ENCODE results near the gene ECE1.
"Not testable (repeated sequence)": the region's sequence is repeated elsewhere in the genome, so short reads cannot be mapped to it uniquely, and the experiment has no call there.

ECE1 gene

DNA sequence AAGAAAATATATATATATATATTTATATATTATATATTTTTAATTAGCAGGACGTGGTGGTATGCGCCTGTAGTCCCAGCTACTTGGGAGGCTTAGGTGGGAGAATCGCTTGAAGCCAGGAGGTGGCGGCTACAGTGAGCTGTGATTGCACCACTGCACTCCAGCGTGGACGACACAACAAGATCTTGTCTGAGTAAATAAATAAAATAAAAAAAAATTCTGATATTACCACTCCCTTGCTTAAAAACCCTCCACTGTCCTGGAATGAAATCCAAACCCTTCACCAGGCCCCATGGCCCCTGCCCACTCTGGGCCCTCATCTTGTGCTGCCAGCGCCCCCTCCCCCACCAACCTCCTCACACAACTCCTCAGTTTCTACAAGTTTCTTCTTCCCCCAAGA, 1.7 kb upstream of the ECE1 start:
- no peak for DNase-seq (ENCODE audit: low spot score)

DNA sequence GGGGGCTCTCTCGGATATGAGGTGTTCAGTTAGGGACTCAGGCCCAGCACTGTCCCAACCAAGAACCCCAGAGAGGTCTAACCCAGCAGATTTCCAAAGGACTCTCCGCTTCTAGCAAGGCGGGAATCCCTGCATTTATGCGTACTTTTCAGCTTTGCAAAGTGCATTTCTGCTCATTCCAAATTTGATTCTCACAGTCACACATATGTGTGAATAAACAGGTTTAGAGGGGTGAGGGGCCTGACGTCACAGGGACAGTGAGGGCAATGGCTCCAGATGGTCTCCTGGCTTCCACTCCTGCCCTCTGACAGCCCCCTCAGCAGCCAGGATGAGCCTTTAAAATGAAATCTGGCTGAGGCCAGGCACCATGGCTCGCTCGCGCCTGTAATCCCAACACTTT, 921 bp upstream of the ECE1 start:
- no peak for DNase-seq (ENCODE audit: low spot score)

DNA sequence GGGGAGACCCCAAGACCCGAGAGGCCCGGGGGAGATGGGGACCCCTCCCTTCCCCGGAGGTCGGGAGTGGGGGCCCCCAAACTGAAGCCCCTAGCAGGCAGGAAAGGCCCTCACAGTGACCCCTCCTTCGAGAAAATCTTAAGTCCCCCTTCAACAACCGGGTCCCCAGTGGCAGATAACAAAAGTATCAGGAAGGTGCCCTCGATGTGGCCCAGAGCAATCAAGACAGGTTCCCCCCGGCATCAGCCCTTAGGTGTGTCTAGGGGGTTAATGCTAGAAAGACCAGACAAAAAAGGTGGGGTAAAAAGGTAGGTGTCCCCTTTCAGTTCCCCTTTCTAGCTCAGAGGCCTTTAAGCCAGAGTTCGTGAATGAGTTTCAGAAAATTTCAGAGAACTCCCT, 282 bp upstream of the ECE1 start:
- no peak for DNase-seq (ENCODE audit: low spot score)

DNA sequence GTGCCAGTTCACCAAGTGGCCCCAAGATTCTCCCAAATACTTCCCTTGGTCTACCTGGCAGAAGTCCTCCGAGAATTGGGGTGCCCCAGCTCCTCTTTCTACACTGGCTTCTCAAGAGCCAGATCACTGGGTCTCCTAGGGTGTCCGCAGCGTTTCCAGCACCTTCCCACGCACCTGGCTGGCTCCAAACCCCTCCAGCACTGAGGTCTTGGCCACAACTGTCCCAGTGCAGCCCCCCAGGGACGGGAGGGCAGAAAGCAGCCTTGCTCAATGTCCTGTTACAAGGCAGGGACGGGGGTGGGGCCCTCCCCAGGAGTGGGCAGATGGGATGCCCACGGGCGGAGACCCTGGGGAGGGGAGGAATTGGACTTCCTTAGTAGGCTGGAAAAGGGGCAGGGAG, 1.1 kb downstream of the ECE1 start:
- DNase-seq (ENCODE audit: low spot score) = no peak

DNA sequence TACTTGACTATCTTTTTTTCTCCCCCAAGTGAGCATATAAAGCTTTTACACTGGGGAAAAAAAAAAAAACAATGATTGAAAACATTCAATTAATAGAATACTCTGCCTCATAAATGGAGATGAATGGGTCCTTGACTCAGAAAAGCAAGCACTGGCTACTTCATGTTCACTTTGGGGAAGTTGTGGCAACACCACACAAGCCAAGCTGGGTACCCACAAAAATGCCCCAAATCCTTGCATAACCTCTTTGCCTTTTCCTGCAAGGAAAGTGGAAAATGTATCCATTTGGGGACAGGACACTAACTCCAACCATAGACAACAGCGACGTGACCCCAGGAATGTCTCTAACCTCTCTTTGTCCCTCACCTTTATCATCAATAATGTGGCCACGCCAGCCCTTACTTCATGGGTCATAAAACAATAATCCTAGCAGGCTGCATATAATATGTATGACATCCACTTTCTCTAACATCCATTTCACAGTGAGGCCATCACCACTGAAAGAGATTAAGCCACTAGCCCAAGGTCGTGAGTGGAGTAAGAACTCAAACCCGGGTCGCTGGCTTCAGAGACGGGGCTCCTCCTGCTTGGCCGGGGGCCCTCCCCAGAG, 2.3 kb downstream of the ECE1 start:
- no peak for DNase-seq (ENCODE audit: low spot score)

DNA sequence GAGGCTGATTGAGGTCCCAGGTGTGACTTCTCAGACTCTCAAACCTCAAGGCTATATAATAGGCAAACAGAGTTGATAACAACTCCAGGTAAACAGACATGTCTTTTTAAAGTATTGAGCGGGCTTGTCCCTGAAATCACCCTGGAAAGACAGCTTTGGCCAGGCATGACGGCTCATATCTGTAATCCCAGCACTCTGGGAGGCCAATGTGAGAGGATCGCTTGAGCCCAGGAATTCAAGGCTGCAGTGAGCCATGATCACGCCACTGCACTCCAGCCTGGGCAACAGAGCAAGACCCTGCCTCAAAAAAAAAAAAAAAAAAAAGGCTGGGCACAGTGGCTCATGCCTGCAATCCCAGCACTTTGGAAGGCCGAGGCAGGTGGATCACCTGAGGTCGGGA, 4.9 kb downstream of the ECE1 start:
- not testable (repeated sequence) for DNase-seq (ENCODE audit: low spot score)

DNA sequence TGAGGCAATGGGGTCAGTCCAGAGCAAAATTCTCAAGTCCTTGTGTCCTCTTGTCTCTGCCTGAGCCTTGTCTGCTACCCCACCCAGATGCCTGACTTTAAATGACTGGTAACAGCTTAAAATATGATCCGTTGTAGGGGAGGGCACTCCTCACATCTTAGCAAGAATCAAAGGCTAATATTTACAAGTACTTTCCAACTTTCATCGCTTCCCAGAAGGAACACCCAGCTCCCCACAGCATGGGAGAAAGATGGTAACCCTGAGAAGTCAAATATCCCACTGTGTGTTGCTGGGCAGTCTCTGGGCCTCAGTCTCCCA, 5.2 kb downstream of the ECE1 start:
- DNase-seq (ENCODE audit: low spot score) = no peak

DNA sequence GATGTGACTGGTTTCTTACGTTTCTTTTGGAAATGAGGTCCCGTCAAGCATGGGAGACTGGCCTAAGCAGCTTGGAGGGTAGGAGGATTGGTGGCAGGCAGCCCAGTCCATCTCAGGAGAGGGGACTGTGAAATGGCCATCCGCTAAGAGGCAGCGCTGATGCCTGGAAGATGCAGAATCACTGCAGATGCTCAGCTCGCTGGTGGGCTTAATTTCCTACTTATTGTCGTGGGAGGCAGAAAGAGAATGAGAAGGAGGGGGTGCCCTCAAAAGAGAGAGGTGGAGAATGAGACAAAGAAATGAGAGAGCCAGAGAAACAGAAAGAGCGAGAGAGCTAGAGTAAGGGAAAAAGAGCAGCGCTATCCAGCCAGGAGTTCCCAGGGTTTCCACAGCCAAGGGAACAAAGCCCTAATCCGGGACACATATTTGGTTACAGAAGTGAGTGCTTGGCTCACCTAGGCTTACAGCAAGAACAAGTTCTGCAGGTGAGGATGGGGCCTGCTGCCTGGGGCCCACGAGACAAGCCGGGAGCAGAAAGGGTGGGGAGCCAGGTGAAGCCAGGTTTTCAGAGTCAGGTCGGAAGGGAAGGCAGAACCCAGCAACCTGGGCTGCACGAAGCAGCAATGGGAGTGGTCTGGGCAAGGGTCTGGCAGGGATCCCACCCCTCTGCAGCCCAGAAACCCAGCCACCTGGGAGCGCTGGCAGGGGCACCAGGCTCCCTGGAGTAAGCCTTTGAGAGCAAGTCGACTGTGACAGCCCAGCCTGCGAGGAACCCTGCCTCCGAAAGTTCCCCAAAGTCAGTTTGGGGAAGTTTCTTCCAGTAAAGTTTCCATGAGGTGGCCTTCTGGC, 5.8 kb downstream of the ECE1 start:
- no peak for DNase-seq (ENCODE audit: low spot score)

DNA sequence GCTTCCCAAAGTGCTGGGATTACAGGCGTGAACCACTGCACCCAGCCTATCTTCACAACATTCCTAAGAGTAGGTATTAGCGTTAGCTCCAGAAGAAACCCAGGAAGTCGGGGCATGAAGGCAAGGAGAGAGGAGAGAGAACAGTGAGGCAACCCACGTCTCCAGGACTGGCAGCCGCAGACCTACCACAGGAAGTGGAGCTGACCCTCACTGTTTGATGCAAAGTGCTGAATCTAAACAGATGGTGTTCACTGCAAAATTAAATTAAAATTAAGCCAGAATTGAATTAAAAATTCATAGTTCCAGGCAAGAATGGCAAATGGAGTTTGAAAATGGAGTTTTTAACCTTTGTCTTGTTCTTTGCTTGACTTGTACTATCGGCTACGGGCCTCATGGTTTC, 6.7 kb downstream of the ECE1 start:
- DNase-seq (ENCODE audit: low spot score) = no peak

DNA sequence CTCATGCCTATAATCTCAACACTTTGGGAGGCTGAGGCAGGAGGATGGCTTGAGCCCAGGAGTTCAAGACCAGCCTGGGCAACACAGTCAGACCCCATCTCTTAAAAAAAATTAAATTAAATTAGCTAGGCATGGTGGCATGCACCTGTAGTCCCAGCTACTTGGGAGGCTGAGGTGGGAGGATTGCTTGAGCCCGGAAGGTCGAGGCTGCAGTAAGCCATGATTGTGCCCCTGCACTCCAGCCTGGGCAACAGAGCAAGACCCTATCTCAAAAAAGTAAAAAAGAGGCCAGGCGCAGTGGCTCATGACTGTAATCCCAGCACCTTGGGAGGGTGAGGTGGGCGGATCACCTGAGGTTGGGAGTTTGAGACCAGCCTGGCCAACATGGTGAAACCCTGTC, 8.2 kb downstream of the ECE1 start:
- DNase-seq (ENCODE audit: low spot score) = not testable (repeated sequence)

DNA sequence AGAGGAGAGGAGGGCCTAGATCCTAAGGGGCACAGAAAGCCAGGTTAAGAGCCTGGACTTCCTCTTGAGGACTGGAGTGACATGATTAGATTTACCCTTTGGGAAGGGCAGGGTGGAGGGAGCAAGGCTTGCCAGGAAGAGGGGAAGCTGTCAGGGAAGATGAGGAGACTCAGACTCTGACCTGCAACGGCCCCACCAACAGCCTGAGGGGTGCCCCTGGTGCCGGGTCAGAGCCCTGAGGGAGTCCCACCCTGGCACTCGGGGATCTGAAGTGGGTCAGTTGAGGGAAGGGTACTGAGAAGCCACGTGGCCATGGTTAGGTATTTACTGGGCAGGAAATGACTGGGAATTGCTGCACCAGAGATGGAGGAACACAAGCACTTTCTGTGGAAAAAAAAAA, 9.8 kb downstream of the ECE1 start:
- no peak for DNase-seq (ENCODE audit: low spot score)

DNA sequence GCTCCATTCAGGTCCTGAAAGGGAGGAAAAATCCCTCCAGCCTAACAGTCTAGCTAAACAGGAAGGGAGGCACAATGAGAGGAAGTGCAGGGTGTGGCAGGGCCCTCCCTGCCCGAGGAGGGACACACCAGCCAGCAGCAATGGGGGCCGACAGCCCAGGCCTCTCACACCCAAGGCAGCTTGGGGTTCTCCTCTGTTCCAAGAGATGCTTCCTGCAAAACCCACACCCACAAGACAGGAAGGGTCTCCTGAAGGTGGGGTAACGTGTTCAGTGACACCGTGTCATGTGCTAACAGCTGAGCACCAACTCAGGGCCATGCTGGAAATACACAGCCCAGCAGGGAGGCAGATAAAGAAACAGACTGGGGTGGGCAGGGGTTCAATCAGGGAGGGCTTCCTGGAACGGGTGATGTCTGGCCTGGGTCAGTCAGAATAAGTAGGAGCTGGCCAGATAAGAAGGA, 10.2 kb downstream of the ECE1 start:
- no peak for DNase-seq (ENCODE audit: low spot score)

DNA sequence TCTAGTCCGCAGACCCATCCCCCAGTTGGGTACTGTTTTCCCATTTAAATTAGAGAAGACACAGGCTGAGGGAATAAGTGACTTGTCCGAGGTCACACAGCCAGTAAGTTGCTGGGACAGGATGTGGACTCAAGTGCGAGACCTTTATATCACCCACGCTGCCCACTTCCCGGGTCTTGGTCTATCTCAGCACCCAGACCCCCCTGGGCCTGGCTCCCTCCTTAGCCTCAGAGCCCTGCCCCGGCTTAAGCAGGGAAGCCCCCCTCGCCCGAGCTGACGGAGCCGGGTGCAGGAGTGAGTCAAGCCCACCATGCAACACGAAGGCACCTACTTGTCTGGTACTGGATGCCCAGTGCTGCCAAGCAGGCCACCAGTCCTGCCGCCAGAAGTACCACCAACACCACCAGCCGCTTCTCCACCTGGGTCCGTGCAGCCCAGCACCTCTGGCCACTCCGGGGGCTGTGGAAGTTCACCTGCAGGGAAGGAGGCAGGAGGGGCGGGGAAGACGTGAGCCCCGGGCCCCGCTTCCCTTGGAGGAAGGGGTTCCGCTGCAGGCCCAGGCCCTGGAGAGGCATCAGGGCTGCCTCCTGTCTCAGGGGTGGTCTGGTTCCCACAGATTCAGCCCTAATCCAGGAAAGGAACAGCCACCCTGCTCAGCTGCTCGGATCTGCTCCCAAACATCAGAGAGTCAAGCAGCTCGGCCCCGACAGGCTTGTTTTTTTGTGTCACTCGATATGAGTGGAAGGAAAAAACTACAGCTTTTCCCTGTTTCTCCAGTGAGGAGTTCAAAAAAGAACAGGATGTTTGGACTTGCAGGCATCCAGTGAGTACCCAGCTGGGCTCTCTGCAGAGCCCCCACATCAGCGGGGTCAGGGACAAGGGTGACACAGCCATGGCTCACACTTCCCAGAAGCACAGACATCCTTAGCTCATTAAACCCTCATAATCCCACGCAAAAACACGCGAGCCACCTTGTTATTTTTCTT, 11.1 kb downstream of the ECE1 start:
- DNase-seq (ENCODE audit: low spot score) = no peak

DNA sequence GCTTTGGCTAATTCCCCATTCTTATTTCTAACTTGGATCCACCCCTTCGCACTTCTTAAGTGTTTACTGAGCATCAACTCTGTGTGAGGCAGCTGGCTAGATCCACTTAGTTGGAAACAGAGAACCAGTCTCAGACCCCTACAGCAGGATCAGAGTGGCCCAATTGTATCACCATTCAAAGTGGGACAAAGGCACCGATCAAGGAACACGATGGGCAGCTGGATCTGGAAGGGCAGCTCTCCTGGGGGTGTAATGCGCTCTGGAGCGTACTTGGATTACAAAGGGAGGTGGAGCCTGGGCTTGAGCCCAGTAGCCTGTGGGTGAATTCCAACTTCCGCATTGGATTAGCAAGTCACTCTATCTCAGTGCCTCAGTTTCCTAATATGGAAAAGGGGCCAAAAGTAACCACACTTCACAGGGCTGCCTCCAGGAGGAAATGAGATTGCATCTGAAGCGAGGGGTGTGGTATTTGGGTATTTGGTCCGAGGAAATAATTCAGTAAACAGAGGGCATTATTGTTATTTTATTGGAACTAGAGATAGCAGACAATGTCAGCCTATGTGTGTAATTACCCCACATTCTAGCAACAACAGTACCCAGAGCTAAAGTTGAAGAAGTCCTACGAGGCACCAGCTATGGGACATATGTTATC, 11.9 kb downstream of the ECE1 start:
- peak; percentile 47 for DNase-seq (ENCODE audit: low spot score)

DNA sequence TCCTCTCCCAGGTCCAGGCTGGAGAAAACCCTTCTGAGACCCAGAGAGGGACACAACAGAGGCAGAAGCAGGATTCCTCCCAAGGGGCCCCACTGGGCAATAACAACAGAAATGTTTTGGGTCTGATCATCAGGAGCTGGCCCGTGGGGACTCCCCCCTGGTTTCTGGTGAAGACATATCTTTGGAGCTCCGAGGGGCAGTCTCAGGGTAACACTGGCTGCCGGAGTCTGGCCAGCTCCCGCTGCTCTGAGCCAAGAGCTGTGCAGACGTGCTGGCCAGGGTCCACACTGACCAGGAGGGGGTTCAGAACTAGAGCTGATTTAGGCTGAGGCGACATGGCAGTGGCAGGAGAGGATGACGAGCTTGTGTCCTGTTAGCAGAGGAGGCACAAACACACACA, 13.1 kb downstream of the ECE1 start:
- DNase-seq (ENCODE audit: low spot score) = no peak

DNA sequence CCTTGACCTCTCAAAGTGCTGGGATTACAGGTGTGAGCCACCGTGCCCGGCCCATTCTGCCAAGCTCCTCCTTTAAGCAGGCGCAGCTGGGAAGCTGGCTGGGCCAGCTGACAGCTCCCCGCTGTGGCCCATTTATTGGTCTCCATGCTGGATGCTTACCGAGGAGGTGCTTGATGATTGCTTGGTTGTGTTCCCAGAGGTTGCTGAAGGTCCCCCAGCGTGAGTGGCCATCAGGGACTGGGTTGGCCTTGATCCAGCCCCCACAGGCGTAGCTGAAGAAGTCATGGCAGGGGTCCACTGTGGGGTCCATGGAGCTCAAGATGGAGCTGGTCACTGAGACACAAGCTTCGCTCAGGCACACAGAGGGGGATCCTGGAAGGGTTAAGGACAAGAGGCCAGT, 17.7 kb downstream of the ECE1 start:
- DNase-seq (ENCODE audit: low spot score) = no peak

DNA sequence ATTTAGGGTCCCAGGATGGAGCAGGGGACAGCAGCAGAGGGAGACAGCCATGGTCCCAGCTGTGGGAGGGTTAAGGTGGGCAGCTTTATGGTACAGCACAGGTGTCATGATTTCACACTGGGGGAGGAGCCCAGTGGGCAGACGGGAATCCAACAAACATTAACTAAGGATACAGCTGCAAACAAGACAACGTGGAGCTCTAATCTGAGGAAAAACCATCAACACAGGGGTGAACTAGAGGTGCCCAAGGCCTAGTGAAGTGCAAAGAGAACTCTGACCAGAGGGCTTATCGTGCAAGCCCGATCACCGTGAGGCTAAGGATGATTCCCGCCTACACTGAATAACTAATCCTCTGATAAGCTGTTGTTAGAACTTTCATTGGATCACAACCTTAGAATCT, 18.7 kb downstream of the ECE1 start:
- DNase-seq (ENCODE audit: low spot score) = no peak

DNA sequence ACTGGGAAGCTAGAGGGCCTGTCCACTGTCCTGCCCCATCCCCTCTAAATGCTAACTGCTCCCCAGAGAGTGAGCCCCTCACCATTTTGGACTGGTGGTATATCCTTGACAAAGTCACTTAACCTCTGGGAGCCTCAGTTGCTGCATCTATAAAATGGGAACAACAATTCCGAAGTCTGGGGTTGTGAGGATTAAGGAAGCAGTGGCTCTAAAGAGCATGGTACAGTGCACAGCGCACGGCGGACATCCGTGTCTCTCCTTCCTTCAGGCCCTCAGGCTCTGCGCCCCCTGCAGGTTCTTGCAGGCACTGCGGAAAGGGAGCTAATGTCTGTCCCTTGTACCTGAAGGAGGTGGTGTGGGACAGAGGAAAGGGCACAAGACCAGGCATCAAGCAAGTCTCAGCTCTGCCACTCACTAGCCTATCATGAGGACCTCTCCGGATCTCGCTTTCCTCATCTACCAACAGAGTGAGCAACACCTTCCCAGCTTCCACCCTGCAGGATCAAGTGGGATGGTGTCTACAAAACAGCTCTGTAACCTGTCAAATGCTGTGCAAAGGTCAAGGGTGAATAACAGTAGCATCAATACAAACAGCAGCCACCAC, 20.1 kb downstream of the ECE1 start:
- peak; percentile 94 for DNase-seq (ENCODE audit: low spot score)

DNA sequence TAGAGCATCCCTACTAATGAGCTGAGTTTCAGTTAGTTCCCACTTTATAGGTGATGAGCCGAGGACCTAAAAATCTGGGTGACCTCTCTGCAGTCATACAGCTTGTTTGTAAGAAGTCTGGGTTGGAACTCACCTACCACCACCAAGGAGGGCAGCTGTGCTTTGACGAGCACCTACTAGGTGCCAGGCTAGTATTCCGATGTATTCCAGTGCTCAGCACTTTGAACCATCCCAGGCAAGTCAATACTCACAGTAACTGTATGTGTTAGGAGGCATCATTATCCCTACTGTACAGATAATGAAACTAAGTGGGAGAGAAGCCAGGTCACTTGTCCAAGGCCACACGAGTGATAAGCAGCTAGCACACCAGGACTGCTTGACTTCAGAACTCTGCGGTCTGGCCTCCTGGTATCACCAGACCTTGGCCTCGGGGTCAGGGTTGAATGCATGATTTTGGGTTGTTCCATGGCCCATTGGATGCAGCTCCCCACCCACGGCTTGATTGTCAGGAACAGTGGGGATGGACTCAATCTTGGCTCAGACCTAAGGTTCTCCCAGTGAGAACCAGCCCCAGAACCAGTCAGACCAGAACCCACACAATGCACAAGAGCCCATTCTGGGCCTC, 20.7 kb downstream of the ECE1 start:
- no peak for DNase-seq (ENCODE audit: low spot score)

DNA sequence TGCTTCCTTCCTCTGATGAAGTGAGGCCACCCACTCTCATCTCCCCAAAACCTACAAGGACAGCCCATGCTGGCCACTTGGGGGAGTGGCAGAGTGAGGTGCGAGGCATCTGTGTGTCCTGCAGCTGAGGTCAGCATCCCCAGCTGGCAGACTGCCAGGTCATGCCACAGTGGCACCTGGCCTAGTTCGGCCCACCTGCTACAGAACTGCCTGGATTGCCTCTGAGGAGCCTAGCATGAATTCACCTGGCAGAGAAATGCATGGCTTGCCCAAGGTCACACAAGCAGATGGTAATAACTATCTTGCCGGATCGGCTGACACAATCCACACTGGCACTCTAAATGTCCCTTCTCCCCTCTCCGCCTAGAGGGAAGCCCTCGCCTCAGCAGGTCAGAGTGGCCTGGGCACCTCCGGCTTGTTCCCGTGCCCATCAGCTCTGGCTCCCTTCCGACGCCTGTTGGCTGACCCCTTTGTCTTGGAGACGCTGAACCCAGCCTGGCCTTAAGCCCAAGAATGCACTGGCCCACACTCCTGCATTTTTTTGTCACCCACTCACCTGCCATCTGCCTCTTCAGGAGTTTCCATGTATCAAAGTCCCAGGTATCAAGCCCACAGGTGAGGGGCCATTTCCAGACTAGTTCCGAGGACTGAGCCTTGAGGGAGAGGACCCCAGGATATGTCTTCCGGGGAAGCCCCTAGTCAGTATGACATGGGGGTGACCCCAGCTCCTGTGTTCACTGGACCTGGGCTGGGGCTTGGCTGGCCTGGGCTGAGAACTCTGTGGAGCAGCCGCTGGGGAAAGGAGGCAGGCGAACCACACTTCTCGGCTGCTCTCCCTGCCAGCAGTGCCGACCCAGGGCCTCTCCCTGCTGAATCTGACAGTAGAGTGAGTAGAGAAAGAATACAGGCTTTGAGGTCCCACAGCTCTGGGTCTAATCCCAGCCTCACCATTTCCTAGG, 21.7 kb downstream of the ECE1 start:
- DNase-seq (ENCODE audit: low spot score) = no peak

All from iPS-NIHi11 (cell line).